Stimulated activated CD8-positive, alpha-beta memory T cell treated with anti-CD3 and anti-CD28 coated beads, Interleukin-4, amount 100 ng/mL, for 24 hours (primary cell): Measurements from ENCODE around the gene ST3GAL4.
"Not testable (repeated sequence)": the region's sequence is repeated elsewhere in the genome, so short reads cannot be mapped to it uniquely, and the experiment has no call there.

Experiments used
- DNase-seq: peaks from one replicate; pipeline ENCODE4 v3.0.0-alpha.2; 2020; ENCODE audit warnings: low read depth

Gene ST3GAL4

GRCh38 chr11:126346946-126347345 is 8.5 kb upstream of the ST3GAL4 start:
- DNase-seq = not testable (repeated sequence)

GRCh38 chr11:126347751-126348668 is 7.5 kb upstream of the ST3GAL4 start:
- no peak for DNase-seq

GRCh38 chr11:126348806-126349582 is 6.5 kb upstream of the ST3GAL4 start:
- DNase-seq = no peak

GRCh38 chr11:126350836-126351235 is 4.7 kb upstream of the ST3GAL4 start:
- DNase-seq = no peak

- no peak for DNase-seq
Measured at GRCh38 chr11:126352163-126352562, 3.3 kb upstream of the ST3GAL4 start.

GRCh38 chr11:126352934-126353801 is 2.3 kb upstream of the ST3GAL4 start:
- no peak for DNase-seq

GRCh38 chr11:126354631-126355323 is 709 bp upstream of the ST3GAL4 start:
- no peak for DNase-seq

GRCh38 chr11:126355926-126356897 is 726 bp downstream of the ST3GAL4 start:
- no peak for DNase-seq

GRCh38 chr11:126357055-126357962 is 1.8 kb downstream of the ST3GAL4 start:
- DNase-seq = no peak

- no peak for DNase-seq
Measured at GRCh38 chr11:126357969-126358762, 2.7 kb downstream of the ST3GAL4 start.

- DNase-seq = no peak
Measured at GRCh38 chr11:126358763-126359160, 3.3 kb downstream of the ST3GAL4 start.

GRCh38 chr11:126359431-126360048 is 4.1 kb downstream of the ST3GAL4 start:
- DNase-seq = no peak

GRCh38 chr11:126360049-126360446 is 4.6 kb downstream of the ST3GAL4 start:
- no peak for DNase-seq

- no peak for DNase-seq
Measured at GRCh38 chr11:126361400-126361799, 5.9 kb downstream of the ST3GAL4 start.

GRCh38 chr11:126362879-126363655 is 7.6 kb downstream of the ST3GAL4 start:
- no peak for DNase-seq

- DNase-seq = no peak
Measured at GRCh38 chr11:126363706-126364248, 8.3 kb downstream of the ST3GAL4 start.

GRCh38 chr11:126364735-126365134 is 9.2 kb downstream of the ST3GAL4 start:
- not testable (repeated sequence) for DNase-seq
